Stimulated activated memory B cell treated with anti-CD40 and anti-IgM and Interleukin-4, amounts not matched to agents 10 μg/mL and 1 μg/mL and 100 μg/mL, for 72 hours (primary cell): Measurements from ENCODE around the gene SLC5A5.
A peak's percentile ranks its signal among the peaks of the same experiment; 100 is the strongest.

ENCODE experiments used
- ATAC-seq: fragments of 150-1000 bp; cut with Tn5 transposase; 2 replicates; pipeline ENCODE4 v1.10.0; 2021
- H3K27ac Mint-ChIP-seq: one replicate; pipeline ENCODE4 v1.8.0; 2022; ENCODE audit warnings: mild to moderate bottlenecking, mixed read lengths
- H3K27me3 Mint-ChIP-seq: one replicate; pipeline ENCODE4 v1.8.0; 2022; ENCODE audit warnings: mixed read lengths
- H3K36me3 Mint-ChIP-seq: one replicate; pipeline ENCODE4 v1.8.0; 2022; ENCODE audit warnings: mixed read lengths
- H3K4me1 Mint-ChIP-seq: one replicate; pipeline ENCODE4 v1.8.0; 2022; ENCODE audit warnings: mixed read lengths
- H3K4me3 Mint-ChIP-seq: one replicate; pipeline ENCODE4 v1.8.0; 2022; ENCODE audit warnings: mild to moderate bottlenecking, moderate library complexity, mixed read lengths
- H3K9me3 Mint-ChIP-seq: one replicate; pipeline ENCODE4 v1.8.0; 2022; ENCODE audit warnings: mixed read lengths

The SLC5A5 gene

DNA sequence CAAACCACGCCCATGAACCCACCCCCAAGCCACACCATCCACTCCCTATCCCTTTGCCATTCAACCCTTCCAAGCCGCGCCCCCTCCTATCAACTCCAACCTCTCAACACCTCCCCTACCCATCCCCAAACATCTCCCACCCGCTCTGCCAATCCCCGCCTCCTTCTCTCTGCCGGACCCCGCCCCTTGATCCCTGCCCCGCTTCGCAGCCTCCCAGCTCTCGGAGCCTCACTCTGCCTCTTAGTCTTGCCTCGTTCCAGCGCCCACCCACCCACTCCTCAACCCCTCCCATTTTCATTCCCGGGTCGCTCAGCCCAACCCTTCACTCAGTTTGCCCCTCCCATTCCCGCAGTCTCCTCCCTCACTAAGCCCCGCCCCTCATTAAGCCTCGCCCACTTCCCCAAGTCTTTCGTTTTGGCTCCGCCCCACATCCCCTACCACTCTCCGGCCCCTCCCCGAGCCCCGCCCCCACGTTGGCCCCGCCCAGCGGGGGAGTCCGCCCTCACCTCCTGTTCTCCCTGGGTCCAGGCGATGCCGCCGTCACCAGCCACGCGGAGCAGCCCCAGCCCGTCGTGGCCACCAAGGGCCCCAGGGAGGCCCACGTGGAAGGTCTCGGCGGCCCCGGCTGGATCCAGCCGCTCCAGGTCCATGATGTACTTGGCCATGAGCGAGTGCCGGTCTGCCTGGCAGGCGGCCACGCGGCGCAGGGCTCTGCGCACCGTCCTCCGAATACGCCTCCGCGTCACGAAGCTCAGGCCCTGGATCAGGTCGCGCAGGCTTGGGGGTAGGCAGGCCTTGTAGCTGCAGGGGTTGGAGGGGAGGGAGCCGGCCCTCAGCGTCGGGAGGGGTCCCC is 29.7 kb upstream of the SLC5A5 start:
- Mint-ChIP-seq H3K9me3 (no peaks in the 10 kb centered on the region), H3K27me3 (no peaks in the 10 kb centered on the region), H3K4me1 (peaks cover 32% of the 10 kb centered on the region), H3K36me3 (peaks cover 66% of the 10 kb centered on the region), H3K4me3 (no peak overlapping the region), H3K27ac (no peak overlapping the region)
- ATAC-seq: no peak

DNA sequence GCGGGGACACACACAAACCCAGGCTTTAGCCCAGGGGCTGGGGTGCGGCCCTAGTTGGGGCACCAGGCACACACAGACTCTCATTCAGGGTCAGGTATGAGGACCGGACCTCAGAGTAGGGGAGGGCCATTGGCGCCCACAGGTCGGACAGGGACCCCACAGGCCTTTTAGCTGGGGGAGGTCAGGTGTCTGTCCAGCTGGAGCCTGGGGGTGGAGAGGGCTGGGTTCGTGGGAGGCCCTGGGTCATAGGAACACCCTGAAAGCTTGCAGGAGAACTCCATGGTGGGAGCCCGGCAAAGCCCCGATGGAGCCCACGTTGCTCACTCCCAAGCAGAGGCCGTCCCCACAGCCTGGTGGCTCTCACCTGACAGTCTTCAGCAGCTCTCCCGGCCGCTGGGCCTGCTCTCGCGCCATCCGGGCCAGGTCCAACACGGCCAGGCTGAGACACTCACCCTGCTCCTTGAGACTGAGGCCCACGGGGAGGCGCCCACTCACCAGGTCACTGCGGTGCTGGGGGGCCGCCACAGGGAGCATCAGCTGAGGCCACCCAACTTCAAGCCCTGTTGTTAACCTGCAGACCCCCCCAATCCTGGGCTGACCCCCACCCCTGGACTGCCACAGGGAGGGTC is 29.0 kb upstream of the SLC5A5 start:
- H3K36me3 Mint-ChIP-seq: peaks cover 63% of the 10 kb centered on the region
- H3K27me3 Mint-ChIP-seq: no peaks in the 10 kb centered on the region
- ATAC-seq: no peak
- H3K4me3 Mint-ChIP-seq: no peak overlapping the region
- peaks cover 35% of the 10 kb centered on the region for H3K4me1 Mint-ChIP-seq
- H3K27ac Mint-ChIP-seq: no peak overlapping the region
- H3K9me3 Mint-ChIP-seq: no peaks in the 10 kb centered on the region

DNA sequence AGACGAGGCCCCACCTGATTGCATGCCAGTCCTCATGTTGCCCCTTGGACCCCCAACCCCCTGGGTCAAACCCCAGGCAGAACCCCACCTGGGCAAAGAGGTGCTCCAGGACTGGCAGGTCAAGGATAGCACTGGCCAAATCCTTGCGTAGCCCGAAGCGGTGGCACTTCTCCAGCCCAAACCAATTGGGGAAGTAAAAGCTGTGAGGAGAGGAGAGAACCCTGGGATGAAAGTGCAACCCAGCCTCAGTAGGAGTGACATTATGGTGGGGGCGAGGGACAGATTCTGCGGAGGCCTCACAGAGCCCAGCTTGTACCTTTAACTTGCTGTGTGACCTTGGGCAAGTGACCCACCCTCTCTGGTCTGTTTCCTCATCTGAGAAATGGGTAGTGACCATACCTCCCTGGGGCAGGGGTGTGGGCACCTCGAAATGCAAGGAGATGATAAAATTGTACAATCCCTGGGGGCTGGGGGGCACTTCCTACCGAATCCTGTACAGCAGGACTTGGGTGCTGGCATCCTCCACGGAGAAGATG is 28.4 kb upstream of the SLC5A5 start:
- no peak for ATAC-seq

DNA sequence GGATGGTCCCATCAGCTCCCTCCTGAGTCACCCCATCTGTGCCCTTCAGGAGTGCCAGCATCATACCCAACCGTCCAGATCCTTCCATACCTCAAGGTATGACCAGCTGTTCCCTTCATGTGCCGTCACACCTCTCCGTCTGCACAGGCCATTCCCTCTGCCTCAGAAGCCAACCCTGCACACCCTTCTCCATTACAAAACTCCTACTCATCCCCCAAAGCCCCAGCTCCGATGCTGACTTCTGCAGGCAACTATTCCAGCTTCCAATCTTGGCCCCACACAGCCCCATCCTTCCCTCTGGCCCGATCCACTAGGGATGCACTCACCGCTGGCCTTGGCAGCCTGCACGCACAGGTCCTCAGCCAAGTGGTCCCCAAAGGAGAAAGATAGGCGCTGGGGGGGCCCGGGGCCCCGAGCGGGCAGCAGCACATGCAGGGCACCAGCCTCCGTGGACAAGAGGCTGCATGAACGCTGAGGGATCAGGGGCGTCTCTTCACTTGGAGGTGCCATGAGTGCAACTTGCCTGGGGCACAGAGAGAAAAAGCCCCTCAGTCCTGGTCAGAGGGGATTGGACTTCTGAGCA is 27.7 kb upstream of the SLC5A5 start:
- Mint-ChIP-seq H3K36me3 (peaks cover 52% of the 10 kb centered on the region), H3K4me3 (no peak overlapping the region), H3K4me1 (peaks cover 47% of the 10 kb centered on the region), H3K27ac (no peak overlapping the region), H3K9me3 (no peaks in the 10 kb centered on the region), H3K27me3 (no peaks in the 10 kb centered on the region)
- ATAC-seq: no peak

More for the DNA sequence above, 28.4 kb upstream of the SLC5A5 start:
- H3K4me1 Mint-ChIP-seq: peaks cover 41% of the 10 kb centered on the region
- H3K27ac Mint-ChIP-seq: no peak overlapping the region
- H3K9me3 Mint-ChIP-seq: no peaks in the 10 kb centered on the region
- no peak overlapping the region for H3K4me3 Mint-ChIP-seq
- peaks cover 57% of the 10 kb centered on the region for H3K36me3 Mint-ChIP-seq
- H3K27me3 Mint-ChIP-seq: no peaks in the 10 kb centered on the region

DNA sequence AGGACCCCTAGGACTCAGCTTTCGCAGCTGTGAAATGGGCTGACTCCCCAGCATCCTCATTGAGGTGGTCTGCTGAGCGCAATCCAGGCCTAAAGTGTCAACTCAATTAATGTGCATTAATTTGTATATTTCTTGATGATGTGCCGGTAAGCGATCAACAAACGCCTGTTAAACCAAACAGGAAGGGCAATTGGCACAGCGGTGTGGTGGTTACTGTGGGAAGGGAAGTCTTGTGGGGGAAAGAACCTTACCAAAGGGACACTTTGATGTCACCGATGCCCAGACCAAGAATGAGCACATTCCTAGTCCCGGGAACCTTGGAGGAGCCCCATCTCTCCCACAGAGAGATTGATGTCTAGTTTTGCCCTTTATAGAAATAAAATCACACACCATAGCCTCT is 25.6 kb upstream of the SLC5A5 start:
- Mint-ChIP-seq H3K4me3 (peak overlapping the region; percentile 98), H3K27me3 (no peaks in the 10 kb centered on the region), H3K9me3 (no peaks in the 10 kb centered on the region), H3K4me1 (peaks cover 67% of the 10 kb centered on the region), H3K36me3 (peaks cover 38% of the 10 kb centered on the region), H3K27ac (peak overlapping the region; percentile 95)
- no peak for ATAC-seq

DNA sequence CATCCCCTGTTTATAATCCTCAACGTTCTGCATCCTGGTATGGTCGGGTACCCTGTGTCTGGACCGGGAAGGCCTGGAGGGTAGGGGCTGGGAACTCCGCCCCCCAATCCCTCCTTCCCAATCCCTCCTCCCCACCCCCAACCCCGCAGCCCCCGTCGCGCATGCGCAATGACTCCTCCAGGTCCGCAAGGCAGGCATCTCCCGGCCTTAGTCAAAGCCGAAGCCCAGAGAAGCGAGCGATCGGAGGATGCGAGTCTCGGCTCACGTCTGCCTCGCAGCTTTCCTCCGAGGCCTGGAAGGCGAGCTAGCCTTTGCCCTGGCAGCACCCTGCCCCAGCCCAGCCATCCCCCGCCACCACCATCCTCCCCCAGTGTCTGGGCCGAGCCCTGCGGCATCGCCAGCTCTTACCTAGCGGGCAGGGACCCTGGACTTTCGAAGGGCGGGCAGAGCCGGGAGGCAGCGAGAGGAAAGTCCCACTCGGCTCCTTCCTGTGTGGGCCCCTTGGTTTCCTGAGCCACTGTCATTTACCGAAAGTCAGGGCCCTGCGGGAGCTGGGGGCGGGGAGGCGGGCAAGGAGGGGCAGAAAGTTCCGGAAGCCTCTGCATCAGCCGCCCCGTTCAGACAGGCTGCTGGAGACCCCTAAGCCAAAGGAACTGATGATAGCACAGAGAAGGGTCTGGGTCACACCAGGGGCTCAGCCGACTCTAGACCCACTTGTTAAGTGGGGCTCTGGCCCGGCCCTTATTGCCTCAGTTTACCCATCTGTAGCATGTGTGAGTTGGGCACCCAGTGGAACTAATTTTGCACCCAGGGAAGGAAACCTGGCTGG is 24.0 kb upstream of the SLC5A5 start, which contains the start of gene JAK3:
JAK3 (minus strand) TSS at position 445 of the 829 bp plus-strand sequence. CDS start 3,565 bp downstream, outside the sequence.
- Mint-ChIP-seq H3K4me3 (peak within 1 kb of the TSS; percentile 98), H3K36me3 (peaks cover 22% of the 10 kb centered on the region), H3K4me1 (peaks cover 74% of the 10 kb centered on the region), H3K9me3 (no peaks in the 10 kb centered on the region), H3K27me3 (no peaks in the 10 kb centered on the region), H3K27ac (peak within 1 kb of the TSS; percentile 95)
- peak; percentile 93 for ATAC-seq

DNA sequence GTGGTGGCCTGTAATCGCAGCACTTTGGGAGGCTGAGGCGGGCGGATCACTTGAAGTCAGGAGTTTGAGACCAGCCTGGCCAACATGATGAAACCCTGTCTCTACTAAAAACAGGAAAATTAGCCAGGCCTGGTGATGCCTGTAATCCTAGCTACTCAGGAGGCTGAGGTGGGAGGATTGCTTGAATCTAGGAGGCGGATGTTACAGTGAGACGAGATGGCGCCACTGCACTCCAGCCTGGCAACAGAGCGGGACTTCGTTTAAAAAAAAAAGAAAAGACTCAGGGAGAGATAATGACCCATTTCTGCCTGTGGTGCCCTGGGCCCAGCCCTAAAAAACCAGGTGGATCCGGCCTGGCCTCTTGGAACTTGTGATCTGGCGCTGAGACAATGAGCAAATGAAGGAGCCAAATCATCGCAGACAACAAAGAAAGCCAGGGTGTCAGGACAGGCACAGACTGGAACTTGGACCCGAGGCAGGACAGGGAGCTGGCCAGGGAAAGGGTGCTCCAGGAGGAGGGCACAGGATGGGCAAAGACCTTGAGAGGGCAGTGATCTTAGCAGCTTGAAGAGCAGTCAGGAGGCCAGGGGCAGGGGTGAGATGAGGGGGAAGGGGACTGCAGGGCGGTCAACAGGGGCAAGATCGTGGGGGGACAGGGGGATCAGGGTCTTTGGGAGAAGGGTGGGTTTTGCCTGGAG is 23.0 kb upstream of the SLC5A5 start:
- peak overlapping the region; percentile 95 for H3K27ac Mint-ChIP-seq
- H3K4me1 Mint-ChIP-seq: peaks cover 71% of the 10 kb centered on the region
- H3K4me3 Mint-ChIP-seq: peak overlapping the region; percentile 98
- no peaks in the 10 kb centered on the region for H3K9me3 Mint-ChIP-seq
- H3K27me3 Mint-ChIP-seq: no peaks in the 10 kb centered on the region
- no peak for ATAC-seq
- H3K36me3 Mint-ChIP-seq: peaks cover 12% of the 10 kb centered on the region

DNA sequence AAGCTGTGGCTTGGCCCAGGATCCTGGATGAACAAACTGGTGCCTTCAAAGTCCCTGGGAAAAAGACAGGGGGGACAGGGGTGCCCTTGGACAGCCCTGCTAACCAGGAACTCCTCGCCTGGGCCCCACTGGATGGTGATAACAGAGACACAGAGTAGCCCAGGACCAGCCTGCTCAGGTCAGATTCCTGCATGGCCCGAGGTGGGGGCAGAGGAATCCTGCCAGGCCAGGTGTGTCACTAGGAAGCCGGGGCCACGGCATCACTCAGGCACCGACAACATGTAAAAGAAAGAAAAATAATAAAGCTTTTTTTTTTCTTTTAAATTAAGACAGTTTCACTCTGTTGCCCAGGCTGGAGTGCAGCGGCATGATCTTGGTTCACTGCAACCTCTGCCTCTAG is 17.7 kb upstream of the SLC5A5 start:
- Mint-ChIP-seq H3K9me3 (no peaks in the 10 kb centered on the region), H3K36me3 (no peaks in the 10 kb centered on the region), H3K27ac (no peak overlapping the region), H3K27me3 (no peaks in the 10 kb centered on the region), H3K4me3 (no peak overlapping the region), H3K4me1 (peaks cover 38% of the 10 kb centered on the region)
- no peak for ATAC-seq

DNA sequence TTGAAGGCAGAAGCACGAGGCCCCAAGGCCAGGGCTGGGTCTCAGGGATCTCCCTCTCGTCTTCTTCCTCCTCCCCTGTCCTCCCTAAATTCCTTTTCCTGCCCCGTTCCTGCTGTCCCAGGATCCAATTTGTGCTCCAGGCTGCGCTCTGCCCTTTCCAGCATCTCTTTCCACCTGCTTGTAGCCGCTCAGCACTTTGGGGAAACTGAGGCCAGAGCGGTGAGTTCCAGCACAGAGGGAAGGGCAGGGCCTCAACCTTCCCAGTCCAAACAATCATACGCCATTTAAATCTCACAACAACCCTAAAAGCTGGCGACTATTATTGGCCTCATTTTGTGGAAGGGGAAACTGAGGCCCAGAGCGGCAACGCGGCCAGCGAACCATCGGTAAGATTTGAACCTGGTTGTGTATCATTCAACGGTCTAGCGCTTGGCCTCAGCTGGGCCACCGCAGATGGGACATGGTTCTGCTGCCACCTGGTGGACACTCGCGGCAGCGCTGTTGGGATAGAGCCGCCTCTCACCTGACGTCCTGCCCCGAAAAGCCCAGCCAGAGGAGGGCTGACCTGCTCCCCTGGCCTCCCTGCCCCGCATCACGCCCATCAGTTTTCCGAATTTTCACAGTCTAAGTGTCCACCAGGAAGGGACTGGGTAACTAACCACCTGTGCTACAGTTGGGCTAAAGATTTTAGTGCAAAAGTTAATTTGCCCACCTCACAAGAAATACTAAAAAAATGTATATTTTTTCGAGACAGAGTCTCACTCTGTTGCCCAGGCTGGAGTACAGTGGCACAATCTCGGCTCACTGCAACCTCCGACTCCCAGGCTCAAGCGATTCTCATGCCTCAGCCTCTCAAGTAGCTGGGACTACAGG is 16.2 kb upstream of the SLC5A5 start:
- ATAC-seq: peak; percentile 56
- Mint-ChIP-seq H3K9me3 (no peaks in the 10 kb centered on the region), H3K4me1 (peaks cover 28% of the 10 kb centered on the region), H3K27me3 (no peaks in the 10 kb centered on the region), H3K4me3 (no peak overlapping the region), H3K27ac (peak overlapping the region; percentile 36), H3K36me3 (peaks cover 8% of the 10 kb centered on the region)

DNA sequence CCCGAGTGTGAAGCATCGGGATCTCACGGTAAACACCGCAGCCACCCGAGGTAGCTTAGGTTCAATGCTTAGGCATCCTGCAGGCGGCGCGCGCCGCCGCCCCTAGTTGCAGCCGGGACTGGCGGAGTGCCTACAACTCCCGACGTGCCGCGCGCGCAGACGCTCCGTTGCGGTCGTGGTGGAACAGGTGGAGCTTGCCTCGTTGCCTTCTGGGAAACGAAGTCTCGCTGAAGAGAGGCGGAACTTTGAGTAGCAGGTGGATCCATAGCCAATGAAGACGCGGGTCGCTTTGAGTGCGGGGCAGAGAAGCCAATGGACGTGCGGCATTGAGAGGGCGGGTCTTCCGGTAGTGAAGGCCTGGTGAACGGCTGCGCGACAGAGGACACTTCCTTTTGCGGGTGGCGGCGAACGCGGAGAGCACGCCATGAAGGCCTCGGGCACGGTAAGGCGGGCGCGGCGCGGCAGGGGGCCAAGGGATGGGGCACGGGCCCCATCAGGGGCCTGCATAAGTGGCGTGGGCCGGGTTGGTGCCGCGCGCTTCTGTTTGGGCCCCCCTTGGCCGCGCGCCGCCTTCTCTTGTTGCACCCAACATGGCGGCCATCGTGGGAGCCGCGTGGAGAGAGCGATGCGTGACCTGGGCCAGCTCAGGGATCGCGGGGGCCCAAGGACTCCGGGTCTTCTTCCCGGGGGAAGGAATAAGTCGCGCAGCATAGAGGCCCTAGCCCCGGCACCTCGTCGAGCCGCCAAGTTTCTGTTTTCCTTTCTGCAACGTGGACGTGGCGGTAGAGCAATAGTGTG is 12.0 kb upstream of the SLC5A5 start, which contains the start of gene RPL18A:
RPL18A (plus strand) TSS at position 378 of the 798 bp plus-strand sequence; CDS start at position 425, 47 bp downstream.
- peak within 1 kb of the TSS; percentile 92 for H3K4me3 Mint-ChIP-seq
- no peaks in the 10 kb centered on the region for H3K9me3 Mint-ChIP-seq

DNA sequence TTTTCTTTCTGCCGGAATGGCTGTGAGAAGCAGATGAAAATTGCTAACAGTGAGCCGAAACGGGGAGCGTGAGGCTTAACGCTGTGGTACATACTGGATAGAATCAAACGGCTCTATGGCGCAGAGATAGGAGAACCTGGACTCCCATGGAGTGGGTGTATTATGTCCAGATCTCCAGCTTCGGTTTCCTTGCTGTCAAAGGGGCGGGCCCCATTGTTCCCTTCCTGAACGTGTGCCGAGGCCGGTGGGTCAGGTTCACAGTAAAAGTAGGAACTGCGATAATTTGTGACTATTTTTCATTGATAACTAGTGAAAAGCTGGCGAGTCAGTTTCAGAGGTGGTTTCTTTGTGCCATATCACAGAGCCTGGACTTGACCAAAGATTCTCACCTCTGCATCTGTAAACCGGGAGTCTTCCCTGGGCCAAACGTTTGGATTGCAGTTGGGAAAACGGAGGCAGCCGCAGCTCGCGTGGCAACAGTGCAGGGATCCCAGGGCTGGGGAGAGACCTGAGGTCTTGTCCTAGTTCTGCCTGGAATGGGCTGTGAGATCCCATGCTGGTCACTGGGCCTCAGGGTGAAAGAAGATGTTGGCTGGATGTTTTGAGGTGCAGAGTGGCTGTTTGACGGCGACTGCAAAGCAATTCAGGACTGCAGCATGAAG is 11.3 kb upstream of the SLC5A5 start:
- Mint-ChIP-seq H3K27me3 (no peaks in the 10 kb centered on the region), H3K9me3 (no peaks in the 10 kb centered on the region), H3K4me3 (peak overlapping the region; percentile 92), H3K36me3 (peaks cover 50% of the 10 kb centered on the region), H3K4me1 (peaks cover 57% of the 10 kb centered on the region), H3K27ac (peak overlapping the region; percentile 90)
- ATAC-seq: no peak

More for the DNA sequence above, 12.0 kb upstream of the SLC5A5 start, which contains the start of gene RPL18A:
- Mint-ChIP-seq H3K27ac (peak within 1 kb of the TSS; percentile 90), H3K36me3 (peaks cover 48% of the 10 kb centered on the region), H3K4me1 (peaks cover 55% of the 10 kb centered on the region), H3K27me3 (no peaks in the 10 kb centered on the region)
- ATAC-seq: peak; percentile 98

DNA sequence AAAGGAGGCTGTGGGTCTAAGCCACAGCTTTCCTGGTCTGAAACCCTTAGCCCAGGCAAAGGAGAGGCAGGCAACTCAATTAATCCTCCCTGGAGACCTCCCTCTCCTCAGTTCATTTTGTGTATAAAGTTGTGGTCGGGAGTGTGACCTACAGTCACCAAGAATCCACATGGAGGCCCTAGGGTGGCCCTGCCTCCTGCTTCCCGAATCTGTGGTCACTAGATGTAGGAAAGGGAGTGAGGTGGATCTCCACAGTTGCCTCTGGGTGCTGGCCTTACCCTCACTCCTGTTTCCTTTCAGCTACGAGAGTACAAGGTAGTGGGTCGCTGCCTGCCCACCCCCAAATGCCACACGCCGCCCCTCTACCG is 10.8 kb upstream of the SLC5A5 start:
- peak overlapping the region; percentile 92 for H3K4me3 Mint-ChIP-seq
- H3K36me3 Mint-ChIP-seq: peaks cover 50% of the 10 kb centered on the region
- peaks cover 57% of the 10 kb centered on the region for H3K4me1 Mint-ChIP-seq
- no peaks in the 10 kb centered on the region for H3K27me3 Mint-ChIP-seq
- peak overlapping the region; percentile 90 for H3K27ac Mint-ChIP-seq
- ATAC-seq: no peak
- no peaks in the 10 kb centered on the region for H3K9me3 Mint-ChIP-seq
